KOPT-K1 (cell line): Measurements from ENCODE around the gene TRIM63.
"Not testable (repeated sequence)": the region's sequence is repeated elsewhere in the genome, so short reads cannot be mapped to it uniquely, and the experiment has no call there.

Experiments used
- H3K27ac ChIP-seq: fragments of 200-600 bp; sonication (generic); 2 replicates; pipeline ENCODE4 v1.5.1; 2016; ENCODE audit warnings: antibody characterized with exemption, mild to moderate bottlenecking, low read depth, low read length; ENCODE audit not compliant: poor library complexity, severe bottlenecking
- H3K36me3 ChIP-seq: fragments of 200-600 bp; sonication (generic); 2 replicates; pipeline ENCODE4 v1.5.1; 2017; ENCODE audit warnings: antibody characterized with exemption, mild to moderate bottlenecking, low read length, moderate library complexity; ENCODE audit not compliant: insufficient read depth
- H3K9me3 ChIP-seq: fragments of 200-600 bp; sonication (generic); 2 replicates; pipeline ENCODE4 v1.5.1; 2017; ENCODE audit warnings: antibody characterized with exemption, low read length, mild to moderate bottlenecking; ENCODE audit not compliant: insufficient read depth, poor library complexity, severe bottlenecking

Gene TRIM63

GRCh38 chr1:26067432-26067911, at the start of gene TRIM63:
Gene TRIM63 (minus strand): TSS chr1:26067630. CDS start chr1:26067494, 136 bp downstream.
- H3K27ac ChIP-seq = no peak within 1 kb of the TSS

GRCh38 chr1:26114165-26114927, 46.9 kb upstream of the TRIM63 start:
- Histone ChIP-seq H3K9me3 (no peaks in the 10 kb centered on the region), H3K36me3 (peaks cover 56% of the 10 kb centered on the region), H3K27ac (no peak overlapping the region)

More at GRCh38 chr1:26067432-26067911, at the start of gene TRIM63:
- no peaks in the 10 kb centered on the region for H3K36me3 ChIP-seq
- no peaks in the 10 kb centered on the region for H3K9me3 ChIP-seq

GRCh38 chr1:26112407-26112775, 45.0 kb upstream of the TRIM63 start:
- Histone ChIP-seq H3K36me3 (peaks cover 37% of the 10 kb centered on the region), H3K27ac (peak overlapping the region; percentile 93), H3K9me3 (no peaks in the 10 kb centered on the region)

GRCh38 chr1:26111530-26112406, 44.3 kb upstream of the TRIM63 start, which contains the start of gene PDIK1L:
Gene PDIK1L (plus strand): TSS chr1:26111824. CDS start chr1:26114309, 2,485 bp downstream.
- H3K9me3 ChIP-seq = no peaks in the 10 kb centered on the region
- H3K36me3 ChIP-seq = peaks cover 32% of the 10 kb centered on the region
- peak within 1 kb of the TSS; percentile 93 for H3K27ac ChIP-seq

- Histone ChIP-seq H3K9me3 (no peaks in the 10 kb centered on the region), H3K27ac (peak overlapping the region; percentile 93), H3K36me3 (peaks cover 24% of the 10 kb centered on the region)
These were observed 43.5 kb upstream of the TRIM63 start for GRCh38 chr1:26110731-26111529.

- Histone ChIP-seq H3K27ac (no peak overlapping the region), H3K36me3 (peaks cover 11% of the 10 kb centered on the region), H3K9me3 (no peaks in the 10 kb centered on the region)
These were observed 42.1 kb upstream of the TRIM63 start for GRCh38 chr1:26109229-26110164.

- H3K36me3 ChIP-seq, H3K9me3 ChIP-seq, H3K27ac ChIP-seq: not testable (repeated sequence)
These were observed 37.8 kb upstream of the TRIM63 start for GRCh38 chr1:26105226-26105548.

GRCh38 chr1:26102526-26102925, 35.1 kb upstream of the TRIM63 start:
- Histone ChIP-seq H3K36me3 (no peaks in the 10 kb centered on the region), H3K9me3 (no peaks in the 10 kb centered on the region), H3K27ac (no peak overlapping the region)

GRCh38 chr1:26102119-26102518, 34.7 kb upstream of the TRIM63 start:
- H3K9me3 ChIP-seq = no peaks in the 10 kb centered on the region
- H3K27ac ChIP-seq = no peak overlapping the region
- no peaks in the 10 kb centered on the region for H3K36me3 ChIP-seq

GRCh38 chr1:26100204-26100603, 32.8 kb upstream of the TRIM63 start:
- H3K9me3 ChIP-seq, H3K36me3 ChIP-seq, H3K27ac ChIP-seq: not testable (repeated sequence)

GRCh38 chr1:26099780-26100179, 32.4 kb upstream of the TRIM63 start:
- Histone ChIP-seq H3K36me3 (no peaks in the 10 kb centered on the region), H3K27ac (no peak overlapping the region), H3K9me3 (no peaks in the 10 kb centered on the region)

GRCh38 chr1:26098602-26099001, 31.2 kb upstream of the TRIM63 start:
- no peaks in the 10 kb centered on the region for H3K36me3 ChIP-seq
- no peak overlapping the region for H3K27ac ChIP-seq
- H3K9me3 ChIP-seq = no peaks in the 10 kb centered on the region

GRCh38 chr1:26097696-26098095, 30.3 kb upstream of the TRIM63 start:
- Histone ChIP-seq H3K9me3 (no peaks in the 10 kb centered on the region), H3K27ac (no peak overlapping the region), H3K36me3 (no peaks in the 10 kb centered on the region)

GRCh38 chr1:26096471-26096870, 29.0 kb upstream of the TRIM63 start:
- Histone ChIP-seq H3K9me3 (no peaks in the 10 kb centered on the region), H3K27ac (no peak overlapping the region), H3K36me3 (no peaks in the 10 kb centered on the region)
